SU-DHL-6 (cell line): Measurements from ENCODE around the gene WDR86.

Source experiments
- H2AFZ ChIP-seq: fragments of 200-600 bp; sonication (generic); 2 replicates; pipeline ENCODE4 v1.6.1; 2014; ENCODE audit warnings: low read depth, mild to moderate bottlenecking, moderate library complexity, mixed read lengths, antibody characterized with exemption, low read length; ENCODE audit not compliant: severe bottlenecking
- H3F3A ChIP-seq: fragments of 200-600 bp; shearing (Covaris generic); 2 replicates; pipeline ENCODE4 v1.6.0; 2016; ENCODE audit warnings: antibody characterized with exemption, mild to moderate bottlenecking; ENCODE audit not compliant: insufficient read depth
- H3K27ac ChIP-seq: fragments of 200-600 bp; sonication (generic); 2 replicates; pipeline ENCODE4 v1.5.1; 2016; ENCODE audit warnings: low read depth, mild to moderate bottlenecking, low read length, moderate library complexity, mixed read lengths
- H3K27me3 ChIP-seq: fragments of 200-600 bp; sonication (generic), shearing (Covaris generic); 2 replicates; pipeline ENCODE4 v1.6.0; 2014; ENCODE audit warnings: mild to moderate bottlenecking, low read length
- H3K36me3 ChIP-seq: fragments of 200-600 bp; sonication (generic); 2 replicates; pipeline ENCODE4 v1.6.1; 2014; ENCODE audit warnings: mild to moderate bottlenecking, low read length, mixed read lengths
- H3K4me2 ChIP-seq: fragments of 300-600, 200-600 bp; shearing (Covaris generic), sonication (generic); 2 replicates; pipeline ENCODE4 v1.6.0; 2014; ENCODE audit warnings: low read length, low read depth, mild to moderate bottlenecking; ENCODE audit not compliant: poor library complexity, severe bottlenecking
- H3K4me3 ChIP-seq: fragments of 200-600 bp; sonication (generic); 2 replicates; pipeline ENCODE4 v1.5.1; 2014; ENCODE audit warnings: antibody characterized with exemption, low read length, mild to moderate bottlenecking, mixed read lengths; ENCODE audit not compliant: insufficient read depth, poor library complexity, severe bottlenecking
- H3K79me2 ChIP-seq: fragments of 200-600 bp; sonication (generic); 2 replicates; pipeline ENCODE4 v1.6.1; 2014; ENCODE audit warnings: mild to moderate bottlenecking, low read length, moderate library complexity; ENCODE audit not compliant: insufficient read depth
- H3K9ac ChIP-seq: fragments of 200-600 bp; sonication (generic); 2 replicates; pipeline ENCODE4 v1.7.0; 2014; ENCODE audit warnings: mild to moderate bottlenecking, low read length
- H3K9me2 ChIP-seq: fragments of 200-600 bp; sonication (generic); replicated peaks from 2 replicates; pipeline ENCODE4 v1.6.1; 2014; ENCODE audit warnings: low read length; ENCODE audit not compliant: insufficient read depth
- H3K9me3 ChIP-seq: fragments of 200-600 bp; sonication (generic); 2 replicates; pipeline ENCODE4 v1.6.1; 2014; ENCODE audit warnings: low read length, mixed read lengths; ENCODE audit not compliant: insufficient read depth
- H4K20me1 ChIP-seq: fragments of 200-600 bp; sonication (generic); 2 replicates; pipeline ENCODE4 v1.6.1; 2014; ENCODE audit warnings: low read depth, mild to moderate bottlenecking, antibody characterized with exemption, low read length, moderate library complexity, mixed read lengths
- EZH2phosphoT487 ChIP-seq: fragments of 200-600 bp; sonication (generic), shearing (Covaris generic); conservative IDR thresholded peaks from 2 replicates; pipeline ENCODE4 v1.6.1; 2018; ENCODE audit warnings: mild to moderate bottlenecking, antibody characterized with exemption, low read length, moderate library complexity, mixed read lengths
- TF ChIP-seq, protein P1 (sequence below): fragments of 200-600 bp; sonication (generic); IDR thresholded peaks from one replicate; pipeline ENCODE4 v1.5.1; 2017; ENCODE audit warnings: antibody characterized with exemption, mild to moderate bottlenecking, low read length, moderate library complexity; ENCODE audit not compliant: insufficient read depth, poor library complexity, severe bottlenecking

WDR86 gene

DNA sequence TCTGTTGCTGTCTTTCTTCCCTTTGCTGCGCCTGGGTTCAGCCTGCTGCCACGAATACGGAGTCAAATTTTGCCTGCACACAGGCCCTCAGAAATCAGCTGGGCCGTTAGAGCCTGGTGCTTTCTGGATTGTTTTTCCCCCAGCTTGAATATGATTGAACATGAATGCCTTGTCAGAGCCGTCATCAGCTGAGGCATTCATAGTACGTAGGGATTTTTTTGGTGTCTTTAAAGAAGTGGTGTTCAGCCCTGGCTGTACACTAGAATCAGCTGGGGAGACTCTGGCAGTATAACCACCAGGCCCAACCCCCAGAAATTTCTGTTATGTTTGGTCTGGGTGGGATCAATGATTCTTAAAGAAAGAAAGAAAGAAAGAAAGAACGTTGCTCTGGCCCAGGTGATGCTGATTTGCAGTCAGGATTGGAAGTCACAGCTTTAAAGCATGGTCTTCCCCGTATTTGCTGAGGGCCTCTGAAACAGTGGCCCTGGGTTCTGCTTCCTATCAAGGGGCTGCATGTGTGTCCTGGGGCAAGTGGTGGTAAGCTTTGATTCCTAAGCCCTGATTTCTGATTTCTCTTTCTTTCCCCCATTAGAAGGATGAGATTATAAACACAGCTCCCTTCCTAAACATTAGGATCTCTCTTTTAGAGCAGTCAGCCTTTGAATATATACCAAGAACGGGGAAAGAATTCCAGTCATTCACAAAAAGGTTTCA, 43.5 kb downstream of the WDR86 start:
- no peak overlapping the region for H3K4me3 ChIP-seq
- no peaks in the 10 kb centered on the region for H3K79me2 ChIP-seq
- no peaks in the 10 kb centered on the region for H3K9me2 ChIP-seq
- 0 out of 2 replicates have a peak, but pooled peaks cover 3% of the 10 kb centered on the region for H3F3A ChIP-seq
- H4K20me1 ChIP-seq: no peaks in the 10 kb centered on the region
- no peak for TF ChIP-seq EZH2phosphoT487
- TF ChIP-seq, protein P1, sequence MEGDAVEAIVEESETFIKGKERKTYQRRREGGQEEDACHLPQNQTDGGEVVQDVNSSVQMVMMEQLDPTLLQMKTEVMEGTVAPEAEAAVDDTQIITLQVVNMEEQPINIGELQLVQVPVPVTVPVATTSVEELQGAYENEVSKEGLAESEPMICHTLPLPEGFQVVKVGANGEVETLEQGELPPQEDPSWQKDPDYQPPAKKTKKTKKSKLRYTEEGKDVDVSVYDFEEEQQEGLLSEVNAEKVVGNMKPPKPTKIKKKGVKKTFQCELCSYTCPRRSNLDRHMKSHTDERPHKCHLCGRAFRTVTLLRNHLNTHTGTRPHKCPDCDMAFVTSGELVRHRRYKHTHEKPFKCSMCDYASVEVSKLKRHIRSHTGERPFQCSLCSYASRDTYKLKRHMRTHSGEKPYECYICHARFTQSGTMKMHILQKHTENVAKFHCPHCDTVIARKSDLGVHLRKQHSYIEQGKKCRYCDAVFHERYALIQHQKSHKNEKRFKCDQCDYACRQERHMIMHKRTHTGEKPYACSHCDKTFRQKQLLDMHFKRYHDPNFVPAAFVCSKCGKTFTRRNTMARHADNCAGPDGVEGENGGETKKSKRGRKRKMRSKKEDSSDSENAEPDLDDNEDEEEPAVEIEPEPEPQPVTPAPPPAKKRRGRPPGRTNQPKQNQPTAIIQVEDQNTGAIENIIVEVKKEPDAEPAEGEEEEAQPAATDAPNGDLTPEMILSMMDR: no peak
- H3K4me2 ChIP-seq: no peak overlapping the region
- H3K9me3 ChIP-seq: no peaks in the 10 kb centered on the region
- no peak overlapping the region for H3K27ac ChIP-seq
- no peak overlapping the region for H3K9ac ChIP-seq
- no peaks in the 10 kb centered on the region for H3K27me3 ChIP-seq
- H2AFZ ChIP-seq: no peak overlapping the region
- peaks cover 7% of the 10 kb centered on the region for H3K36me3 ChIP-seq

DNA sequence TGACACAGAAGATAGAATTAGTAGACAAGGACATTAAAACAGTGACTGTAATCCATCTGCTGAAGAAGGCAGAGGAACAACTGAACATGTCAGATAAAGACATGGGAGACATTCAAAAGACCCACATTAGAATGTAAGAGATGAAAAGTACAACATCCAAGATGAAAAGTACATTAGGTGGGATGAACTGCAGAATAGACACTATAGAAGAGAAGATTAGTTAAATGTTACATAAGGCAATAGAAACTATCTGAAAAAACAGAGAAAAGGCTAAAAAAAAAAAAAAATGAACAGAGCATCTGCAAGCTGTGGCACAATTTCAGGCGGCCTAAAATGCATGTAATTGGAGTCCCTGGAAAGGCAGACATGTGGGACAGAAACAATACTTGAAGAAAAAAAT, 46.7 kb downstream of the WDR86 start:
- Histone ChIP-seq H3K27ac (no peak overlapping the region), H3K79me2 (no peaks in the 10 kb centered on the region), H4K20me1 (no peaks in the 10 kb centered on the region), H3K9me3 (no peaks in the 10 kb centered on the region), H3K9me2 (no peaks in the 10 kb centered on the region), H3F3A (peaks cover 3% of the 10 kb centered on the region; the same call in 1 of the 2 replicates), H3K9ac (no peak overlapping the region), H2AFZ (no peak overlapping the region), H3K4me2 (no peak overlapping the region), H3K36me3 (peaks cover 12% of the 10 kb centered on the region; the same call in 1 of the 2 replicates), H3K4me3 (no peak overlapping the region), H3K27me3 (no peaks in the 10 kb centered on the region)
- no peak for TF ChIP-seq EZH2phosphoT487

DNA sequence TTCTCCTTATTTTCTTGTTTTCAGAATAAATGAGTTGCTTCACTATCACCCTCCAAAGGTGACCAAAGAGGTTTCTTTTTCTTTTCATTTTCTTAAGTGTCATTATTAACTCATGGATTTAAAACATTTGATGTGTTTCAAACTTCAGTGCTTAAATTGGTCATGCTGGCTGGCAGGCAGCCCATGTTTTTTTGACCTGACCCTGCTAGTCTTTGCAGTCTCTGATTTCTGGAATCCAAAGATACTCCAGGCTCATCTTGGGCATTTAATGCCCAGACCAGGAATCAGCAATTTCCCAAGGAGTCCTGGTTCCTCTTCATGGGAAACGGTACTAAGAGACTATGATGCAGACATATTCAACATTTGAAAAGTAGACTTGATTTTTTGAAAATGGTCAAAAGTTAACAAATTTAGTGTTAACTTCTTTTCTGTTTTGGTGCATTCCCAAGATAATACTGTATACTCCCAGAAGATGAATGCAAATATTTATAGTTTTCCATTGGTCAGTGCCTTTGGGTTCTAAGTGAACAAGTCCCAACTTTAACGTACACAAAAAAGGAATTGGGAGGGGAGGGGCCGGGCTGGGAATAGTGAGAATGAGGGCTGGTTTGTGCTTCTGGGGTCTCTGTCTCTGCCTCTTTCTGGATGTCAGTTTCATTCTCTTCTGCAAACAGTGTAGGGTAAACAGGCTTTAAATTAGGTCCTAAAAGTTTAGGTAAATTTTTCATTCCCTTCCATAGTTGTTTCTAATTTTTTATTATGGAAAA, 48.5 kb downstream of the WDR86 start:
- no peaks in the 10 kb centered on the region for H3K9me3 ChIP-seq
- no peaks in the 10 kb centered on the region for H3K27me3 ChIP-seq
- no peak overlapping the region for H3K9ac ChIP-seq
- no peaks in the 10 kb centered on the region; the same call in 1 of the 2 replicates for H3F3A ChIP-seq
- no peak overlapping the region for H3K27ac ChIP-seq
- H3K4me2 ChIP-seq: no peak overlapping the region
- no peak overlapping the region for H3K4me3 ChIP-seq
- no peaks in the 10 kb centered on the region for H3K79me2 ChIP-seq
- no peak overlapping the region for H2AFZ ChIP-seq
- no peak for TF ChIP-seq EZH2phosphoT487
- TF ChIP-seq, protein P1: no peak
- H3K9me2 ChIP-seq: no peaks in the 10 kb centered on the region
- H4K20me1 ChIP-seq: no peaks in the 10 kb centered on the region
- peaks cover 12% of the 10 kb centered on the region; the same call in 1 of the 2 replicates for H3K36me3 ChIP-seq
